PFSK-1 (cell line): ENCODE data around the gene RIPOR3.

Experiments
- POLR2AphosphoS5 ChIP-seq: IDR thresholded peaks from 2 replicates; pipeline ENCODE4 v1.6.1; 2012; ENCODE audit warnings: low read depth, mild to moderate bottlenecking, control low read depth, low read length, moderate library complexity
- SIN3A ChIP-seq: IDR thresholded peaks from 2 replicates; pipeline ENCODE4 v1.6.1; 2012; ENCODE audit warnings: mild to moderate bottlenecking, low read length, moderate library complexity, borderline replicate concordance; ENCODE audit not compliant: insufficient read depth
- TAF1 ChIP-seq: IDR thresholded peaks from 2 replicates; pipeline ENCODE4 v1.6.1; 2012; ENCODE audit warnings: low read length, control low read depth, borderline replicate concordance; ENCODE audit not compliant: insufficient read depth
- TF ChIP-seq, protein P1 (sequence below), 2 experiments: IDR thresholded peaks; 2 replicates each; pipeline versions ENCODE4 v1.6.1 to v1.8.0; 2011 to 2012; ENCODE audit warnings: low read depth in 2 of 2, low read length in 2 of 2, control low read depth in 1 of 2, inconsistent platforms in 1 of 2, mild to moderate bottlenecking in 1 of 2, moderate library complexity in 1 of 2; ENCODE audit not compliant: insufficient read depth in 1 of 2

DNA sequence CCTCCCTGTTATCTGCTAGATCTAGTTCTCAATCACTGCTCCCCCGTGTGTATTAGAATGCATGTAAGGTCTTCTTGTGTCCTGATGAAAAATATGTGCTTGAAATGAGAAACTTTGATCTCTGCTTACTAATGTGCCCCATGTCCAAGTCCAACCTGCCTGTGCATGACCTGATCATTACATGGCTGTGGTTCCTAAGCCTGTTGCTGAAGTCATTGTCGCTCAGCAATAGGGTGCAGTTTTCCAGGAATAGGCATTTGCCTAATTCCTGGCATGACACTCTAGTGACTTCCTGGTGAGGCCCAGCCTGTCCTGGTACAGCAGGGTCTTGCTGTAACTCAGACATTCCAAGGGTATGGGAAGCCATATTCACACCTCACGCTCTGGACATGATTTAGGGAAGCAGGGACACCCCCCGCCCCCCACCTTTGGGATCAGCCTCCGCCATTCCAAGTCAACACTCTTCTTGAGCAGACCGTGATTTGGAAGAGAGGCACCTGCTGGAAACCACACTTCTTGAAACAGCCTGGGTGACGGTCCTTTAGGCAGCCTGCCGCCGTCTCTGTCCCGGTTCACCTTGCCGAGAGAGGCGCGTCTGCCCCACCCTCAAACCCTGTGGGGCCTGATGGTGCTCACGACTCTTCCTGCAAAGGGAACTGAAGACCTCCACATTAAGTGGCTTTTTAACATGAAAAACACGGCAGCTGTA is 107.7 kb downstream of the RIPOR3 start:
- no peak for TF ChIP-seq SIN3A
- no peak for TF ChIP-seq POLR2AphosphoS5
- TF ChIP-seq, protein P1, sequence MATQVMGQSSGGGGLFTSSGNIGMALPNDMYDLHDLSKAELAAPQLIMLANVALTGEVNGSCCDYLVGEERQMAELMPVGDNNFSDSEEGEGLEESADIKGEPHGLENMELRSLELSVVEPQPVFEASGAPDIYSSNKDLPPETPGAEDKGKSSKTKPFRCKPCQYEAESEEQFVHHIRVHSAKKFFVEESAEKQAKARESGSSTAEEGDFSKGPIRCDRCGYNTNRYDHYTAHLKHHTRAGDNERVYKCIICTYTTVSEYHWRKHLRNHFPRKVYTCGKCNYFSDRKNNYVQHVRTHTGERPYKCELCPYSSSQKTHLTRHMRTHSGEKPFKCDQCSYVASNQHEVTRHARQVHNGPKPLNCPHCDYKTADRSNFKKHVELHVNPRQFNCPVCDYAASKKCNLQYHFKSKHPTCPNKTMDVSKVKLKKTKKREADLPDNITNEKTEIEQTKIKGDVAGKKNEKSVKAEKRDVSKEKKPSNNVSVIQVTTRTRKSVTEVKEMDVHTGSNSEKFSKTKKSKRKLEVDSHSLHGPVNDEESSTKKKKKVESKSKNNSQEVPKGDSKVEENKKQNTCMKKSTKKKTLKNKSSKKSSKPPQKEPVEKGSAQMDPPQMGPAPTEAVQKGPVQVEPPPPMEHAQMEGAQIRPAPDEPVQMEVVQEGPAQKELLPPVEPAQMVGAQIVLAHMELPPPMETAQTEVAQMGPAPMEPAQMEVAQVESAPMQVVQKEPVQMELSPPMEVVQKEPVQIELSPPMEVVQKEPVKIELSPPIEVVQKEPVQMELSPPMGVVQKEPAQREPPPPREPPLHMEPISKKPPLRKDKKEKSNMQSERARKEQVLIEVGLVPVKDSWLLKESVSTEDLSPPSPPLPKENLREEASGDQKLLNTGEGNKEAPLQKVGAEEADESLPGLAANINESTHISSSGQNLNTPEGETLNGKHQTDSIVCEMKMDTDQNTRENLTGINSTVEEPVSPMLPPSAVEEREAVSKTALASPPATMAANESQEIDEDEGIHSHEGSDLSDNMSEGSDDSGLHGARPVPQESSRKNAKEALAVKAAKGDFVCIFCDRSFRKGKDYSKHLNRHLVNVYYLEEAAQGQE (IDR thresholded peaks at IDR 0.05; ENCODE audit: insufficient read depth in 1 of 2, low read depth in 2 of 2, low read length in 2 of 2) = no peak
- no peak for TF ChIP-seq TAF1
